HUES64 (cell line): Measurements from ENCODE around the gene CLIC3.

Experiments used
- H3K27ac ChIP-seq: 2 replicates; pipeline ENCODE4 v1.7.0; 2013; ENCODE audit warnings: low read depth, low read length, inconsistent platforms
- H3K27me3 ChIP-seq: 2 replicates; pipeline ENCODE4 v1.6.1; 2013; ENCODE audit warnings: mild to moderate bottlenecking, low read length; ENCODE audit not compliant: insufficient read depth
- H3K36me3 ChIP-seq: 2 replicates; pipeline ENCODE4 v1.6.1; 2013; ENCODE audit warnings: mild to moderate bottlenecking, low read length; ENCODE audit not compliant: insufficient read depth
- H3K4me1 ChIP-seq: 2 replicates; pipeline ENCODE4 v1.6.1; 2013; ENCODE audit warnings: mild to moderate bottlenecking, low read length, moderate library complexity; ENCODE audit not compliant: insufficient read depth
- H3K4me3 ChIP-seq: 2 replicates; pipeline ENCODE4 v1.5.1; 2013; ENCODE audit warnings: mild to moderate bottlenecking, low read length, moderate library complexity
- H3K9ac ChIP-seq: 2 replicates; pipeline ENCODE4 v1.6.1; 2013; ENCODE audit warnings: mild to moderate bottlenecking, low read depth, low read length
- H3K9me3 ChIP-seq: 2 replicates; pipeline ENCODE4 v1.6.1; 2013; ENCODE audit warnings: low read depth, low read length; ENCODE audit not compliant: insufficient read depth
- WGBS: fragments of 150-250, 120-280 bp; methylation state at CpG from one replicate; pipeline ENCODE4 v1.1.7; 2013; ENCODE audit warnings: missing lambda C conversion rate; 5-methylcytosine and 5-hydroxymethylcytosine counted together

The CLIC3 gene

DNA sequence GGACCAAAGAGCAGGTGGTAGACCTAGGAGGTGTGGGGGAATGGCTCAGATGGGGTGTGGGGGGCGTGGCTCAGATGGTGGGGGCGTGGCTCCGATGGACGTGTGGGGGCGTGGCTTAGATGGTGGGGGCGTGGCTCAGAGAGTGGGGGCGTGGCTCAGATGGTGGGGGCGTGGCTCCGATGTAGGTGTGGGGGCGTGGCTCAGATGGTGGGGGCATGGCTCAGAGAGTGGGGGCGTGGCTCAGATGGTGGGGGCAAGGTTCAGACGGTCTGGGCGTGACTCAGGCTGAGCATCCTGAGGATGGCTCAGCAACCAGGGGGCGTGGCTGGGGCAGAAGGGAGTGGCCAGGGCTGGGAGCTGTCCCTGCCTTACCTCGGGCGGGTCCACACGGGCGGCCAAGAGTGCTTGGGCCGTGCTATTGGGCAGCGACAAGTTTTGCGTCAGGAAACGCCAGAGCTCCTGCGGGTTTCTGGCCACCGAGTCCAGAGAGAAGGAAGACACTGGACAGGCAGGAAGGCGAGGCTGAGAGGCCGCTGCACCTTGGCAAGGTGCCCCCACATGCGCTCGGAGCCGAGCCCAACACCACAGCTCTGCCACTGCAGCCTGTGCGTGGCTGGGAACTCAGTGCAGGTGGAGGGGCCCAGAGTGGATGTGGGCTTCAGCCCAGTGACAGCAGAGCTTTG lies 25.8 kb upstream of the CLIC3 start:
- no peak overlapping the region for H3K27ac ChIP-seq
- WGBS, result 48% methylated on average over 30 of the region's 30 CpGs
- H3K9me3 ChIP-seq, result no peaks in the 10 kb centered on the region
- no peak overlapping the region for H3K4me3 ChIP-seq
- no peak overlapping the region for H3K9ac ChIP-seq
- no peaks in the 10 kb centered on the region for H3K36me3 ChIP-seq
- no peaks in the 10 kb centered on the region for H3K4me1 ChIP-seq
- H3K27me3 ChIP-seq, result peaks cover 6% of the 10 kb centered on the region

DNA sequence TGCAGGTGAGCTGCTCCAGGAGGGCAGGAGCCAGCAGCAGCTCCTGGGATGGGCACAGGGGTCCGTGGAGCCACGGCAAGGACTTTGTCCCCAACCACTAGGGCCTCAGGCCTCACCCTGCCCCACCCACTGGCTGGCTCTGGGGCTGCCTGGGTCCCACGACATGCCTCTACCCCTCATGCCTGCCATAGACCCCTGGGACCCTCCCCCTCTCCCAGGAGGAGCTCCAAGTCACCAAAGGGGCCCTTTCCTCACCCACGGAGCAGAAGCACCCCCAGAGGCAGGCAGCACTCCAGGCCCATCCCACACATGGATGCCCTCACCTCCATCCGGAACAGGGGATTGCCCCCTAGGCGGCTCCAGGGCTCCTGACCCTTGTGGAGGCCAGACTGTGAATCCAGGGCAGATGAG lies 25.2 kb upstream of the CLIC3 start:
- no peaks in the 10 kb centered on the region for H3K9me3 ChIP-seq
- H3K9ac ChIP-seq, result no peak overlapping the region
- WGBS, result 85% methylated on average over 6 of the region's 6 CpGs
- no peak overlapping the region for H3K27ac ChIP-seq
- no peaks in the 10 kb centered on the region for H3K36me3 ChIP-seq
- H3K27me3 ChIP-seq, result peaks cover under 1% of the 10 kb centered on the region; the same call in 1 of the 2 replicates
- no peak overlapping the region for H3K4me3 ChIP-seq
- no peaks in the 10 kb centered on the region for H3K4me1 ChIP-seq

DNA sequence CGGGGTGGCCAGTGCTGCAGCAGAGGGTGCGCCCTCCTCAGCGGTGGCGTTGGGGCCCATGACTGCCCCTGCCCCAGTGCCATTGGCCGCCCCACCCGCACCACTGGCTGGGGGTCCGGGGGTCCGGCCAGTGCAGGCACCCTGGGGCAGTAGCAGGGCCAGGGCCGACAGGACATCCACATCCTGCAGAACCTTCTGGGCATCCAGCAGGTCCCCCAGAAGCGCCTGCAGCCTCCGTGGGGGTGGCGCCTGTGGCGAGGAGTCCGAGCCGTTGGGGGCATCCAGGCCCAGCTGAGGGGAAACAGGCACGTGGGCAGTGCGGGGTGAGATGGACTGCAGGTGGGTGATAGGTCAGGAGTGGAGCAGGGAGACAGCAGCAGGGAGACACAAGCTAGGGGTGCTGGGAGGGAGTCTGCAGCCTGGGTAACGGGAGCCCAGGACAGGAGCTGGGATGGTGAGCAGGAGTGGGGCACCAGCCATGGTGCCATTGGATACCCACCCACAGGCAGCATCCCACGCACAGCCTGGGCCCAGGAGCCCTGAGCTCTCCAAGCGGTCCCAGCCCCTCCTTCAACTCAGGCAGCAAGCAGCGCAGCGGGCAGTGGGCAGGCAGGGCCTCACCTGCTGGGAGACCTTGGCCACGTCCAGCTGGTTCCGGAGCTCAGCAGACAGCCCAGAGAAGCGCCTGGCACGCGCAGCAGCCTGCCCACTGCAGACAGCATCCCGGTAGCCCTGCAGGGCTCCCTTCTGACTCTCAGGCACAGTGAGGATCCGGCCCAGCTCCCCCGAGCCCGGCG lies 24.6 kb upstream of the CLIC3 start:
- H3K36me3 ChIP-seq, result no peaks in the 10 kb centered on the region
- no peak overlapping the region for H3K9ac ChIP-seq
- no peak overlapping the region for H3K27ac ChIP-seq
- no peaks in the 10 kb centered on the region for H3K27me3 ChIP-seq
- no peaks in the 10 kb centered on the region for H3K9me3 ChIP-seq
- no peak overlapping the region for H3K4me3 ChIP-seq
- no peaks in the 10 kb centered on the region for H3K4me1 ChIP-seq
- WGBS, result 93% methylated on average over 32 of the region's 32 CpGs

DNA sequence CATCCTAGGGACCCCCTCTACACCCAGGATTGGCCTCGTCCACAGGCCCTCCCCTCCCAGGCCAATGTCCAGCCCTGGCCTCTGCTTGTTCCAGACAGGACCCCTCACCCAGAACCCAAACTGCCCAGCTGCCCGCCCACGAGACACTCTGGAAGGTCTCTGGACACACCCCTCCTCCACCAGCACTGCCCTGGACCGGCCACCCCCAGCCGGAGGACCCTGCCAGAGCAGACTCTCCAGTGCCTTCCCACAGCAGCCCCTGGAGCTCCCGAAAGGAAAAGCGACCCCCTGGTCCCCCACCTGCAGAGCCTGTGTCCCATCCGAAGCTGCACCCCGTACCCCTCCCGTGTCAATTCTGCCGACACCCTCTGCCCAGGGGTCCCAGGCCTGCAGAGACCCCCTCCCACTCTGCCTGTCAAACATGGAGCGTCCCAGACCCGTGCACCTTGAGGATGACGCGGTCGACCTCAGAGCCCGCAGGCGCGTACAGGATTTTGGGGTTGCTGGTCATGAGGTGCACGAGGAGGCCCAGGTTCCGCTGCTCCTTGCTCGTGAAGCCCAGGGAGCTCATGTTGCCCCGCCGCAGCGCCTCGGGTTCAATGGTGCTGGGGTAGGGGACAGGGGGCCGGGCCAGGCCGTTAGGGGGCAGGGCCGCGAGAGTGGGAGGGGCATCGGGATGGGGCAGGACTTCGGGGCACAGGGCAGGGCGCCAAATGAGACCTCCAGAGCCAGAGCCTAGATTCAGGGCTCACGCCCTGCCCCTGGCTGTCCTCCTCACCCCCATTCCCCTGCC lies 23.7 kb upstream of the CLIC3 start:
- WGBS, result 91% methylated on average over 34 of the region's 34 CpGs

DNA sequence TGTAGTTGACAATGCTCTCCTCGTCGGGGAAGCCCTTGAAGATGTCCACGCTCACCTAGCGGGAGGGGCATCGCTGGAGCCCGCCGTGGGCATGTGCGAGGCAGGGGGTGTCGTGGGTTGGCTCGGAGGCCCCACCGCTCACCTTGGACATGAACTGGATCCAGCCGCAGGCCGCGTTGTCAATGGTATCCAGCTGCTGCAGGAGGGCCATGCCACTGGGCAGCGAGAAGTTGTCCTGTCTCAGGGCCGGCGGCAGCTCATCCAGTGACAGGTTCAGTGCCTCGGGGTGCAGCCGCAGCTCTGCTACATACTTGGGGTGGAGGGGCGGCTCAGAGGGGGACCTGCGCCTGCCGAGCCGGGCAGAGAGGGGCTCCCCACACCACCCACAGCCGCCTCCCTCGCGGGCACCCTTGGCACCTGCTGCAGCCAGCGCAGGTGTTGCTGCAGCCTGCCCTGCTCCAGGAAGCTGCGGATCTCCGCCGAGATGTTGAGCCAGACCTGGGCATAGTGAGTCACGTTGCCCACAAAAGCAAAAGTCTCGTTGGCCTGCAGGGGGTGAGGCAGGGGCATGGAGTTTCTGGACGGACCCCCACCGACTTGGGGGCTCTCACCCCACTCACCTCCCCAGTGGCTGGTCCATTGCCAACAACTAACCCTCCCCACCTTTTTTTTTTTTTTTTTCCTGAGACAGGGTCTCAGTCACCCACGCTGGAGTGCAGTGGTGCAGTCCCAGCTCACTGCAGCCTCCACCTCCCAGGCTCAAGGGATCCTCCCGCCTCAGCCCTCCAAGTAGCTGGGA lies 22.6 kb upstream of the CLIC3 start:
- Histone ChIP-seq H3K36me3 (no peaks in the 10 kb centered on the region), H3K4me1 (no peaks in the 10 kb centered on the region), H3K4me3 (no peak overlapping the region), H3K9ac (no peak overlapping the region), H3K27me3 (no peaks in the 10 kb centered on the region), H3K27ac (no peak overlapping the region), H3K9me3 (no peaks in the 10 kb centered on the region)
- WGBS, result 93% methylated on average over 36 of the region's 36 CpGs

More for the DNA sequence above, 23.7 kb upstream of the CLIC3 start:
- H3K4me3 ChIP-seq, result no peak overlapping the region
- no peaks in the 10 kb centered on the region for H3K4me1 ChIP-seq
- no peaks in the 10 kb centered on the region for H3K9me3 ChIP-seq
- no peaks in the 10 kb centered on the region for H3K36me3 ChIP-seq
- H3K27ac ChIP-seq, result no peak overlapping the region
- H3K27me3 ChIP-seq, result no peaks in the 10 kb centered on the region
- H3K9ac ChIP-seq, result no peak overlapping the region

DNA sequence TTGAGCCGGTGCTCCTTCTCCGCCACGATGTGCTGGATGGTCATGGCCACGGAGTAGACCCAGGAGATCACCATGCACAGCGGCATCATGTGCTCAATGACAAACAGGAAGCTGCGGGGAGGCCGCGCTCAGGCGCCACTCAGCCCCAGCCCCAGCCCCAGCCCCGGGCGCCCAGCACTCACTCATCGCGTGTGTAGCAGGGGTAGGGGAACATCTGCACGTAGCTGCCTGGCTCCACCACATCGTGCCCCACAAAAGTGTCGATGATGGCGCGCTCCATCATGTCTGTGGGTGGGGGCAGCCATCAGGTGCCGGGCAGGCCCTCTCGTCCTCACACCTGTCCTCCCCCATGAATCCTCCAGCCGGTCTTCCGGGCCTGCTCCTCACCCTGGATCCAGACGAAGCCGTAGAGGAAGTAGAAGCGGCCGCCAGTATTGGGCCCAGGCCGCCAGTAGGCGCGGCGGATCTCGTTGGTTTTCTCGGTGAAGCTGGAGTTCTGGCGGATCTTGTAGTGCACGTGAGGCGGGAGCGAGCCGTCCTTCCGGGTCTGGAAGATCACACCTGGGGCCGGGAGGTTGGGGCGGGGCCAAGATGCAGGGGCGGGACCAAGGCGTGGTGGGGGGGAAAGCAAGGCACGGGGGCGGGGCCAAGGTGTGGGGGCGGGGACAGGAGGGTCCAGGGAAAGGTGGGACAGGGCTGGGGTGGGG lies 21.6 kb upstream of the CLIC3 start:
- Histone ChIP-seq H3K36me3 (no peaks in the 10 kb centered on the region), H3K27me3 (no peaks in the 10 kb centered on the region), H3K27ac (no peak overlapping the region), H3K4me3 (no peak overlapping the region), H3K9ac (no peak overlapping the region), H3K9me3 (no peaks in the 10 kb centered on the region), H3K4me1 (no peaks in the 10 kb centered on the region)
- WGBS, result 93% methylated on average over 45 of the region's 45 CpGs

DNA sequence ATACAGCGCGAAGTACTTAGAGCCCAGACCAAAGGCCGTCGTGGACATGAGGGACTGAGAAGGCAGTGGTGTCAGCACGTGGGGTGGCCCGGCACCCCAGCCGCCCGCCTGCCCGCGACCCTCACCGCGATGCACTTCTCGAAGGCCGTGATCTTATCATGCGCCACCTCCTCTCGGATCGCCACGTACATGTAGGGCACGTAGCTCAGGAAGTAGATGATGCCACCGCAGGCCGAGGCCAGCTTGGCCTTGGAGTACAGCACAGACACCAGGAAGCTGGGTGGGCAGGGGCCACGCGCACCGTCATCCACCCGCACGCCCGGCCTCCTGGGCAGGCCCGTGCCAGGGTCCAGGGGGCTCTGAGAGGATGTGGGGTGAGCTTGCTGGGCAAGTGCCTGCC lies 20.7 kb upstream of the CLIC3 start:
- Histone ChIP-seq H3K27me3 (no peaks in the 10 kb centered on the region), H3K27ac (no peak overlapping the region), H3K9me3 (no peaks in the 10 kb centered on the region), H3K4me1 (no peaks in the 10 kb centered on the region), H3K36me3 (no peaks in the 10 kb centered on the region), H3K9ac (no peak overlapping the region), H3K4me3 (no peak overlapping the region)
- WGBS, result 95% methylated on average over 28 of the region's 28 CpGs

DNA sequence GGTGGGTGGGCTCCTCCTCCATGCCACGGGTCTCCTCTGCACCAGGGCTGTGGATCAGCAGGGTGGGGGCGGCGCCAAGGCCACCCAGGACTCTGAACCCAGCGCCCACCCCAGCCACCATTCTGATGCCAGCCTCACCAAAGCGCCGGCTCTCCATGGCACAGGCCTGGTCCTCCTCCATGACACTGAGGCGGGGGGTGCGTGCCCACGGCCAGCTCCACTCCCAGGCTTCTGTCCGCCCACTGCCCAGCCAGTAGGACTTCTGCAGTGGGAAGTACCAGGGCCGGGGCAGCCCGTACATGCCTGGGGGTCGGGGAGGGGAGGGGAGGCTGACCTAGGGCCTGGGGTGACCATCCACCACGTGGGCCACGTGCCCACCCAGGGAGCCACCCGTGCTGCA lies 20.1 kb upstream of the CLIC3 start:
- Histone ChIP-seq H3K27ac (no peak overlapping the region), H3K4me1 (no peaks in the 10 kb centered on the region), H3K9ac (no peak overlapping the region), H3K27me3 (no peaks in the 10 kb centered on the region), H3K9me3 (no peaks in the 10 kb centered on the region), H3K4me3 (no peak overlapping the region), H3K36me3 (no peaks in the 10 kb centered on the region)
- WGBS, result 94% methylated on average over 16 of the region's 16 CpGs

DNA sequence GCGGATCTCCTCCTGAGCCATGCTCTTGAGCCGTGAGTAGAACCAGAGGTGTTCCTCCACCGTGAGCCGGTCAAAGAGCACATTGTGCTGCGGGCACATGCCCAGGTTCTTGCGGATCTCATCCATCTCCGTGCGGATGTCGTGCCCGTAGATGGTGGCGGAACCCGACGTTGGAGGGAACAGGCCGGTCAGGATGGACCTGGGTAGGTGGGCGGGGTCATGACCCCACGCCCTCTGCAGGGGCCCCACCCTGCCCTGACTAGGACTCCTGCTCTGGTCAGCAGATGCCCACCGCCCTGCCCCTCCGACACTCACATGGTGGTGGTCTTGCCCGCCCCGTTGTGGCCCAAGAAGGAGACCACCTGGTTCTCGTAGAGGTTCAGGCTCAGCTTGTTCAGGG lies 19.6 kb upstream of the CLIC3 start:
- H3K36me3 ChIP-seq, result no peaks in the 10 kb centered on the region
- no peak overlapping the region for H3K9ac ChIP-seq
- WGBS, result 96% methylated on average over 21 of the region's 21 CpGs
- H3K27me3 ChIP-seq, result no peaks in the 10 kb centered on the region
- H3K9me3 ChIP-seq, result no peaks in the 10 kb centered on the region
- no peaks in the 10 kb centered on the region for H3K4me1 ChIP-seq
- no peak overlapping the region for H3K4me3 ChIP-seq
- no peak overlapping the region for H3K27ac ChIP-seq

DNA sequence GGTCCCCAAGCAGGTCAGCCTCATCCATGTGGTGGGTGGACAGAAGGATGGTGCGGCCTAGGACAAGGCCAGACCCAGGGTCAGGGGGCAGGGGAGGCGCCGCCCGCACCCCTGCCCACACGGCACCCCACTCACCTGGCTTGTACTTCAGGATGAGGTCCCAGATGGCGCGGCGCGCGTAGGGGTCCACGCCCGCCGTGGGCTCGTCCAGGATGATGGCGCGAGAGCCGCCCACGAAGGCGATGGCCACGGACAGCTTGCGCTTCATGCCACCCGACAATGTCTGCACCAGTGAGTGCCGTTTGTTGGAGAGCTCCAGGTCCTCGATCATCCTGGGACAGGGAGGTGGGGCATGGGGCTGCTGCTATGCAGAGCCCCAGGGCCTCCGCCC lies 19.2 kb upstream of the CLIC3 start:
- Histone ChIP-seq H3K27ac (no peak overlapping the region), H3K4me1 (no peaks in the 10 kb centered on the region), H3K9me3 (no peaks in the 10 kb centered on the region), H3K27me3 (no peaks in the 10 kb centered on the region), H3K36me3 (no peaks in the 10 kb centered on the region), H3K9ac (no peak overlapping the region), H3K4me3 (no peak overlapping the region)
- 95% methylated on average over 24 of the region's 25 CpGs for WGBS
